GM19463 (cell line): ENCODE measurements around the gene ATOH7.
"Not testable (repeated sequence)": the region's sequence is repeated elsewhere in the genome, so short reads cannot be mapped to it uniquely, and the experiment has no call there.

Source experiments
- ATAC-seq: cut with Tn5 transposase; IDR thresholded peaks from one replicate; pipeline ENCODE4 v1.9.1; 2021; ENCODE audit warnings: mild to moderate bottlenecking, moderate library complexity; ENCODE audit not compliant: unreplicated experiment

The ATOH7 gene

GRCh38 chr10:68238371-68238770 lies 6.5 kb upstream of the ATOH7 start:
- ATAC-seq: no peak

- ATAC-seq: no peak
Measured at GRCh38 chr10:68237173-68237572, 5.3 kb upstream of the ATOH7 start.

- no peak for ATAC-seq
Measured at GRCh38 chr10:68235581-68235980, 3.7 kb upstream of the ATOH7 start.

GRCh38 chr10:68235111-68235510 lies 3.2 kb upstream of the ATOH7 start:
- ATAC-seq: no peak

- no peak for ATAC-seq
Measured at GRCh38 chr10:68233046-68233445, 1.1 kb upstream of the ATOH7 start.

GRCh38 chr10:68231106-68231816 lies 652 bp downstream of the ATOH7 start:
- ATAC-seq: peak; percentile 92

- no peak for ATAC-seq
Measured at GRCh38 chr10:68230268-68230667, 1.6 kb downstream of the ATOH7 start.

GRCh38 chr10:68224810-68225209 lies 7.1 kb downstream of the ATOH7 start:
- no peak for ATAC-seq

GRCh38 chr10:68223535-68224165 lies 8.3 kb downstream of the ATOH7 start:
- no peak for ATAC-seq

GRCh38 chr10:68222391-68222790 lies 9.5 kb downstream of the ATOH7 start:
- ATAC-seq: no peak

GRCh38 chr10:68221196-68221595 lies 10.7 kb downstream of the ATOH7 start:
- ATAC-seq: no peak

- ATAC-seq: no peak
Measured at GRCh38 chr10:68218786-68219185, 13.1 kb downstream of the ATOH7 start.

GRCh38 chr10:68212721-68213352 lies 19.1 kb downstream of the ATOH7 start:
- no peak for ATAC-seq

- no peak for ATAC-seq
Measured at GRCh38 chr10:68211669-68212068, 20.2 kb downstream of the ATOH7 start.

GRCh38 chr10:68208424-68209042 lies 23.4 kb downstream of the ATOH7 start:
- ATAC-seq: peak; percentile 72

GRCh38 chr10:68202960-68203353 lies 29.0 kb downstream of the ATOH7 start:
- no peak for ATAC-seq

GRCh38 chr10:68196701-68197100 lies 35.2 kb downstream of the ATOH7 start:
- ATAC-seq: no peak

GRCh38 chr10:68195776-68196175 lies 36.1 kb downstream of the ATOH7 start:
- ATAC-seq: not testable (repeated sequence)

GRCh38 chr10:68194290-68194689 lies 37.6 kb downstream of the ATOH7 start:
- no peak for ATAC-seq

GRCh38 chr10:68192113-68192512 lies 39.8 kb downstream of the ATOH7 start:
- ATAC-seq: no peak

GRCh38 chr10:68188835-68189234 lies 43.1 kb downstream of the ATOH7 start:
- no peak for ATAC-seq

GRCh38 chr10:68185085-68185484 lies 46.8 kb downstream of the ATOH7 start:
- no peak for ATAC-seq
